ENCODE results near the gene OPALIN.
A peak's percentile ranks its signal among the peaks of the same experiment; 100 is the strongest.

Gene OPALIN

GRCh38 chr10:96374639-96374984 is 15.8 kb upstream of the OPALIN start:
- Histone ChIP-seq H3K27ac (no peak overlapping the region), H3K4me3 (peak overlapping the region; percentile 68)
- no peak for TF ChIP-seq CTCF (IDR thresholded peaks at IDR 0.05)
- DNase-seq (ENCODE audit: low spot score): no peak

GRCh38 chr10:96374004-96374403 is 15.2 kb upstream of the OPALIN start:
- no peak overlapping the region for H3K27ac ChIP-seq
- TF ChIP-seq CTCF (IDR thresholded peaks at IDR 0.05): no peak
- no peak for DNase-seq (ENCODE audit: low spot score)
- no peak overlapping the region for H3K4me3 ChIP-seq

GRCh38 chr10:96371356-96371755 is 12.6 kb upstream of the OPALIN start:
- Histone ChIP-seq H3K4me3 (no peak overlapping the region), H3K27ac (no peak overlapping the region)
- no peak for DNase-seq (ENCODE audit: low spot score)
- no peak for TF ChIP-seq CTCF (IDR thresholded peaks at IDR 0.05)

GRCh38 chr10:96370584-96371157 is 11.9 kb upstream of the OPALIN start:
- H3K27ac ChIP-seq: no peak overlapping the region
- H3K4me3 ChIP-seq: no peak overlapping the region
- DNase-seq (ENCODE audit: low spot score): peak; percentile 70

GRCh38 chr10:96369890-96370583 is 11.2 kb upstream of the OPALIN start:
- peak; percentile 65 for DNase-seq (ENCODE audit: low spot score)
- Histone ChIP-seq H3K27ac (no peak overlapping the region), H3K4me3 (no peak overlapping the region)
- TF ChIP-seq CTCF (IDR thresholded peaks at IDR 0.05): no peak

More at GRCh38 chr10:96370584-96371157, 11.9 kb upstream of the OPALIN start:
- peak; percentile 59 for TF ChIP-seq CTCF (IDR thresholded peaks at IDR 0.05)

- Histone ChIP-seq H3K27ac (no peak overlapping the region), H3K4me3 (no peak overlapping the region)
- no peak for TF ChIP-seq CTCF (IDR thresholded peaks at IDR 0.05)
- peak; percentile 29 for DNase-seq (ENCODE audit: low spot score)
These were observed 10.2 kb upstream of the OPALIN start for GRCh38 chr10:96368971-96369370.

- peak; percentile 53 for DNase-seq (ENCODE audit: low spot score)
- H3K4me3 ChIP-seq: no peak overlapping the region
- no peak for TF ChIP-seq CTCF (IDR thresholded peaks at IDR 0.05)
- H3K27ac ChIP-seq: no peak overlapping the region
These were observed 8.7 kb upstream of the OPALIN start for GRCh38 chr10:96367470-96367869.
